ENCODE data around the gene AIFM2.

DNA sequence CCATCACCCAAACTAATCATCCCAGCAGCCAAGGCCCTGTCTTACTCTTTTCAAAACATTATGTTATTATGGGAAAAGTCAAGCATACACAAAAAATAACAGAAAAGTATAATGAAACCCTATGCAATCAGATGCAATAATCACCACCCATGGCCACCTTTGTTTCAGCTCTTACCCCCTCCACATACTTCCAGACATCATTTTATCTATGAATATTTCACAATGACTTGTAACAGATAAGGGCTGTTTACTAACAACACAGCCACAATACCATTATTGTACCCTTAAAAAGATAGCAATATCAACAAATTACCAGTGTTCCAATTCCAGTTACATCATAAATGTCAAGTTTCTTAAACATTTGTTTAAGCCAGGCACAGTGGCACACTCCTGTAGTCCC, 35.2 kb downstream of the AIFM2 start:
- TF ChIP-seq POLR2A (IDR thresholded peaks at IDR 0.05; ENCODE audit: low read depth, low read length) (no peak), POLR2AphosphoS5 (IDR thresholded peaks at IDR 0.05; ENCODE audit: low read depth, low read length) (no peak), TAF1 (IDR thresholded peaks at IDR 0.05; ENCODE audit: borderline replicate concordance, low read depth, low read length) (no peak)
